Brain microvascular endothelial cell (primary cell): ENCODE results near the gene ADM5.
"Not testable (repeated sequence)": the region's sequence is repeated elsewhere in the genome, so short reads cannot be mapped to it uniquely, and the experiment has no call there.

Experiments
- DNase-seq: peaks from one replicate; pipeline ENCODE4 v3.0.0-alpha.2; 2020
- H3K27ac ChIP-seq: fragments of 250-450 bp; sonication (Bioruptor Pico); 2 replicates; pipeline ENCODE4 v1.5.1; 2020; ENCODE audit warnings: mild to moderate bottlenecking, moderate library complexity
- H3K27me3 ChIP-seq: fragments of 250-450 bp; sonication (Bioruptor Pico); replicated peaks from 2 replicates; pipeline ENCODE4 v1.5.1; 2020; ENCODE audit warnings: mild to moderate bottlenecking
- H3K36me3 ChIP-seq: fragments of 250-450 bp; sonication (Bioruptor Pico); replicated peaks from 2 replicates; pipeline ENCODE4 v1.5.1; 2020; ENCODE audit warnings: mild to moderate bottlenecking
- H3K4me3 ChIP-seq: 2 replicates; pipeline ENCODE4 v1.5.1; 2011; ENCODE audit warnings: low read depth, mild to moderate bottlenecking, control low read depth, low read length, moderate library complexity
- CTCF ChIP-seq: IDR thresholded peaks from 2 replicates; pipeline ENCODE4 v1.5.1; 2011; ENCODE audit warnings: low read depth, mild to moderate bottlenecking, moderate library complexity, low read length, control low read depth, inconsistent platforms; ENCODE audit errors: missing control alignments
- in situ Hi-C: cut with HindIII; loops from 2 replicates; pipeline ENCODE4 v1.10.0; 2017; ENCODE audit warnings: low sequenced_read_pairs, low pct_ligation_motif_present

Gene ADM5

GRCh38 chr19:49712397-49712859 lies 23.0 kb downstream of the ADM5 start:
- no peak overlapping the region for H3K27ac ChIP-seq
- no peaks in the 10 kb centered on the region for H3K27me3 ChIP-seq
- no peak for DNase-seq
- in situ Hi-C loops = no loop called here
- TF ChIP-seq CTCF = no peak
- H3K4me3 ChIP-seq = no peak overlapping the region
- H3K36me3 ChIP-seq = no peaks in the 10 kb centered on the region

- H3K36me3 ChIP-seq = no peaks in the 10 kb centered on the region
- H3K27ac ChIP-seq = no peak overlapping the region
- no peak for TF ChIP-seq CTCF
- in situ Hi-C loops = no loop called here
- no peak for DNase-seq
- no peaks in the 10 kb centered on the region for H3K27me3 ChIP-seq
- no peak overlapping the region for H3K4me3 ChIP-seq
Measured at GRCh38 chr19:49713236-49713845, 23.9 kb downstream of the ADM5 start.

- Histone ChIP-seq H3K27ac (no peak overlapping the region), H3K4me3 (no peak overlapping the region), H3K36me3 (no peaks in the 10 kb centered on the region), H3K27me3 (no peaks in the 10 kb centered on the region)
- in situ Hi-C loops = no loop called here
- TF ChIP-seq CTCF = no peak
- no peak for DNase-seq
Measured at GRCh38 chr19:49716154-49716553, 26.8 kb downstream of the ADM5 start.

DNA sequence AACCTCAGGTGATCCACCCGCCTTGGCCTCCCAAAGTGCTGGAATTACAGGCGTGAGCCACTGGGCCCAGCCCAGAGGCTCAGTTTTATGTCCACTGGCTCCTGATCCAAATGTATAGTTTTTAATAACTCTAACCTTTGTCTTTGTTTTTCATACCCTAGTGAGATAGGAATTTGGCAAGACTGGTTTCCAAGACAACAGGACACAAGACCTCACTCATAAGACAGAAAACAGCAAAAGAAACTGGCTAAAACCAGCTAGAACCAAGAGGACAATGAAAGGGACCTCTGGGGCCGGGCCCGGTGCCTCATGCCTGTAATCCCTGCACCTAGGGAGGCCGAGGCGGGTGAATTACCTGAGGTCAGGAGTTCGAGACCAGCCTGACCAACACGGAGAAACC lies 29.1 kb downstream of the ADM5 start:
- TF ChIP-seq CTCF = no peak
- H3K4me3 ChIP-seq = no peak overlapping the region
- in situ Hi-C loops = no loop called here
- H3K27me3 ChIP-seq = no peaks in the 10 kb centered on the region
- H3K27ac ChIP-seq = no peak overlapping the region
- DNase-seq = peak; percentile 24
- no peaks in the 10 kb centered on the region for H3K36me3 ChIP-seq

DNA sequence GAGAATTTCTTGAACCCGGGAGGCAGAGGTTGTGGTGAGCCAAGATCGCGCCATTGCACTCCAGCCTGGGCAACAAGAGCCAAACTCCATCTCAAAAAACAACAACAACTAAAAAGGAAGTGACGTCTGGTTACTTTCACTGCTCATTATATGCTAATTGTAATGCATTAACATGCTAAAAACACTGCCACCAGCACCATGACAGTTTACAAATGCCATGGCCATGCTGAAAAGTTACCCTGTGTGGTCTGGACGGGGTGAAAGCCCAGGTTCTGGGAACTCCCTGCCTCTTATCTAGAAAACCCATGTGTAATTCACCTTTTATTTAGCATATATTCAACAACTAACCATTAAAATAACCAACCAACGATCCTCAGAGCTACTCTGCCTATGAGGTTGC lies 29.6 kb downstream of the ADM5 start:
- no peak for DNase-seq
- TF ChIP-seq CTCF = no peak
- in situ Hi-C loops = no loop called here
- H3K27ac ChIP-seq = no peak overlapping the region
- no peaks in the 10 kb centered on the region for H3K27me3 ChIP-seq
- H3K36me3 ChIP-seq = no peaks in the 10 kb centered on the region
- H3K4me3 ChIP-seq = no peak overlapping the region

DNA sequence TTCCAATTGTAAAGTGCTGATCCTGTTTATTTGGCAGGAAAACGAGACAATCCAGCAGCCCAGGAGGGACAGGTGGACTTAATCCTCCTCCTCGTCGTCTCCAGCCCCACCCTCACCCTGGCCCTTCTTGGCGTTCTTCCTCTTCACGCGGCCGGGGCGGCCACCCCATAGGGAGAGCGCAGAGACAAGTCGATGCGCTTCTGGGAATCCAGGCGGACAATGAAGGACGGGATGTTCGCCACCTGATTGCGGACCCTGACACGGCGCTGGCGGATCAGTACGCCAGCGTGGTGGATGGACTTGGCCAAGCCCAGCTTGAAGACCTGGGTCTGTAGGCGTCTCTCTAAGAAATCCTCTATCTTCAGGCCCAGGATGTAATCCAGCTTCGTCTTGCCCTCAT lies 30.0 kb downstream of the ADM5 start:
- H3K27ac ChIP-seq, DNase-seq, H3K27me3 ChIP-seq, H3K36me3 ChIP-seq, in situ Hi-C loops, H3K4me3 ChIP-seq: not testable (repeated sequence)
